Endothelial cell of umbilical vein (primary cell): ENCODE measurements around the gene TMEM135. TPM values are rescaled to one million over a fixed set of nuclear protein-coding genes. Genes with fewer than 3 reads are reported as not detected.

ENCODE experiments used
- BruUV-seq: library from RNA; stranded (reverse); fragments of 400-500 nt; replicated peaks from 2 replicates; lab custom pipeline; 2021; lab: Mats Ljungman, UMichigan
- CTCF ChIA-PET: fragments of 300-600, 350-600 bp; sonication (Branson Sonifier 250); formaldehyde crosslinking; loops from one replicate; lab custom pipeline; 2021; ENCODE audit warnings: antibody characterized with exemption, inconsistent platforms; lab: Charles Lee
- POLR2A ChIA-PET: fragments of 300-600, 350-600 bp; sonication (Branson Sonifier 250); formaldehyde crosslinking; loops from one replicate; lab custom pipeline; 2021; ENCODE audit warnings: antibody characterized with exemption, inconsistent platforms; lab: Charles Lee
- DNase-seq: peaks from one replicate; pipeline ENCODE4 v3.0.0-alpha.2; 2011; ENCODE audit warnings: low read depth, low spot score
- FAIRE-seq: peaks from 2 replicates; lab custom pipeline; 2011; peaks lifted over from hg19 to GRCh38; lab: Jason Lieb, UNC
- H2AFZ ChIP-seq: 2 replicates; pipeline ENCODE4 v1.6.0; 2012; ENCODE audit warnings: low read depth, low read length, control low read depth, inconsistent platforms
- H3K27ac ChIP-seq: 2 replicates; pipeline ENCODE4 v1.5.1; 2011; ENCODE audit warnings: low read depth, mild to moderate bottlenecking, control low read depth, low read length, moderate library complexity; ENCODE audit not compliant: insufficient read depth
- H3K27me3 ChIP-seq, 2 experiments: 2 replicates each; pipeline versions ENCODE4 v1.6.0 to v1.6.1; 2011; ENCODE audit warnings: low read length in 2 of 2, mixed read lengths in 1 of 2; ENCODE audit not compliant: control insufficient read depth in 2 of 2, insufficient read depth in 2 of 2
- H3K36me3 ChIP-seq, 2 experiments: 2 replicates in 1 of 2; 3 replicates in 1 of 2; pipeline ENCODE4 v1.5.1; 2011; ENCODE audit warnings: low read length in 2 of 2, mild to moderate bottlenecking in 1 of 2, moderate library complexity in 1 of 2; ENCODE audit not compliant: control insufficient read depth in 2 of 2, insufficient read depth in 2 of 2; ENCODE audit errors: extremely low read depth in 1 of 2
- H3K4me1 ChIP-seq: 3 replicates; pipeline ENCODE4 v1.5.1; 2011; ENCODE audit warnings: mild to moderate bottlenecking, low read length; ENCODE audit not compliant: control insufficient read depth, insufficient read depth; ENCODE audit errors: extremely low read depth
- H3K4me2 ChIP-seq: 2 replicates; pipeline ENCODE4 v1.6.1; 2011; ENCODE audit warnings: low read length, control low read depth, mixed read lengths; ENCODE audit not compliant: insufficient read depth
- H3K4me3 ChIP-seq, 3 experiments: fragments of 200-600 bp in 1 of 3; sonication (generic), shearing (Covaris generic) in 1 of 3; replicated peaks in 1 of 3; 2 replicates each; pipeline ENCODE4 v1.5.1; 2011 to 2016; ENCODE audit warnings: control low read depth in 3 of 3, low read length in 3 of 3, mild to moderate bottlenecking in 2 of 3, inconsistent platforms in 1 of 3, low read depth in 1 of 3, moderate library complexity in 1 of 3; ENCODE audit not compliant: insufficient read depth in 1 of 3
- H3K79me2 ChIP-seq: 2 replicates; pipeline ENCODE4 v1.6.0; 2012; ENCODE audit warnings: low read length, inconsistent platforms; ENCODE audit not compliant: control insufficient read depth, insufficient read depth
- H3K9ac ChIP-seq: replicated peaks from 2 replicates; pipeline ENCODE3; 2011; ENCODE audit warnings: low read length, control low read depth; ENCODE audit not compliant: insufficient read depth; ENCODE audit errors: extremely low read depth
- H3K9me1 ChIP-seq: replicated peaks from 3 replicates; pipeline ENCODE4 v1.6.0; 2011; ENCODE audit warnings: mild to moderate bottlenecking, low read length; ENCODE audit not compliant: control insufficient read depth, insufficient read depth; ENCODE audit errors: extremely low read depth
- H3K9me3 ChIP-seq: replicated peaks from 2 replicates; pipeline ENCODE4 v1.5.1; 2012; ENCODE audit warnings: low read length, inconsistent platforms; ENCODE audit not compliant: control insufficient read depth, insufficient read depth
- H4K20me1 ChIP-seq: replicated peaks from 2 replicates; pipeline ENCODE3; 2011; ENCODE audit warnings: mild to moderate bottlenecking, low read length; ENCODE audit not compliant: control insufficient read depth, insufficient read depth; ENCODE audit errors: extremely low read depth
- EZH2 ChIP-seq: IDR thresholded peaks from 2 replicates; pipeline ENCODE4 v1.6.1; 2012; ENCODE audit warnings: borderline replicate concordance, low read depth, mild to moderate bottlenecking, moderate library complexity, low read length, inconsistent platforms; ENCODE audit not compliant: severe bottlenecking
- FOS ChIP-seq: IDR thresholded peaks from 2 replicates; pipeline ENCODE4 v1.6.1; 2011; ENCODE audit warnings: mild to moderate bottlenecking, low read length, moderate library complexity, borderline replicate concordance; ENCODE audit not compliant: insufficient read depth
- GATA2 ChIP-seq: IDR thresholded peaks from 2 replicates; pipeline ENCODE4 v1.7.0; 2011; ENCODE audit warnings: low read depth, mild to moderate bottlenecking, moderate library complexity, mixed read lengths, low read length; ENCODE audit not compliant: insufficient read length, insufficient read depth
- JUN ChIP-seq: IDR thresholded peaks from 2 replicates; pipeline ENCODE4 v1.6.1; 2011; ENCODE audit warnings: borderline replicate concordance, low read depth; ENCODE audit not compliant: insufficient read length, insufficient read depth
- MYC ChIP-seq: IDR thresholded peaks from one replicate; pipeline ENCODE4 v1.6.1; 2011; ENCODE audit warnings: mild to moderate bottlenecking, low read depth, low read length
- POLR2A ChIP-seq: IDR thresholded peaks from 2 replicates; pipeline ENCODE4 v1.6.1; 2012; ENCODE audit warnings: low read depth, mild to moderate bottlenecking, control low read depth, low read length
- POLR2AphosphoS5 ChIP-seq: IDR thresholded peaks from 2 replicates; pipeline ENCODE4 v1.6.1; 2012; ENCODE audit warnings: low read depth, mild to moderate bottlenecking, control low read depth, low read length, moderate library complexity; ENCODE audit not compliant: insufficient read depth
- dilution Hi-C: fragments of 300-500 bp; cut with MboI; formaldehyde crosslinking; loops from one replicate; pipeline ENCODE4 v1.15.0; 2019; ENCODE audit warnings: low sequenced_read_pairs; ENCODE audit not compliant: extremely low pct_ligation_motif_present
- intact Hi-C: fragments of 100-400 bp; cut with micrococcal nuclease; formaldehyde crosslinking; loops from one replicate; pipeline ENCODE4 v1.10.0; 2022
- polyA plus RNA-seq, 4 experiments: library from polyadenylated mRNA; depleted of rRNA in 3 of 4; stranded (reverse) in 3 of 4; unstranded in 1 of 4; fragments of >200 nt; gene quantifications; 2 replicates each; pipeline versions ENCODE4 v1.2.1 to v1.2.3, GENCODE V29; 2011 to 2012; ENCODE audit warnings: missing spikeins in 1 of 4
- total RNA-seq: library from RNA; stranded (reverse); gene quantifications from 2 replicates; pipeline ENCODE4 v1.2.3, GENCODE V29; 2021
- TF ChIP-seq, protein P1 (sequence below): IDR thresholded peaks from 2 replicates; pipeline ENCODE4 v1.6.1; 2011; ENCODE audit not compliant: insufficient read depth, insufficient read length
- TF ChIP-seq, protein P2 (sequence below), 2 donors: IDR thresholded peaks; 1 replicate in 1 of 2; 2 replicates in 1 of 2; pipeline ENCODE4 v1.5.1; 2011; ENCODE audit warnings: low read length in 2 of 2, mild to moderate bottlenecking in 2 of 2, moderate library complexity in 2 of 2, control low read depth in 1 of 2, inconsistent platforms in 1 of 2, low read depth in 1 of 2; ENCODE audit not compliant: insufficient read depth in 1 of 2; ENCODE audit errors: extremely low read depth in 1 of 2

TMEM135 gene
- total and polyA plus RNA-seq, 2 donors (not counting 3 experiments of a cell fraction or from before 2014, with no cell fraction given), result 12.3 to 33.2 TPM

DNA sequence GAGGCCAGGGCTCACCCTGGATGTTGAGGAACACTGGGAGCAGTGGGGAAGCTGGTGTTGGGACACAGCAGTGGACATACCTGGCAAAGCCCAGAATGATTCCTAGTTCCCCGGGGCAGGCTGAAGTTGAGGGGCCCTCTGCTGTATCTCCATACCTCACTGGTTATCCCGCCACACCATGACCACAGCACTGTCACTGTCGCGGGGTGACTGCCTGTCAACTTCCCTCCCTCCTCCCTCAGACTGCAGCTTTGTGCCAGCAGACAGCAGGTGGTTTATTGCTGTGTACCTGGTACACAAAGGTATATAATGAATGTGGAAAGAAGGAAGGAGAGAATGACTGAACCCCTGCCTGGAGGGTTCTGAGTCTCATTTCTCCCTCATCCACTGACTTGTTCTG, 318.7 kb downstream of the TMEM135 start:
- dilution Hi-C loops, result no loop called here
- DNase-seq, result no peak
- no peaks in the 10 kb centered on the region for H4K20me1 ChIP-seq
- ChIA-PET POLR2A (no interaction called here), CTCF (interaction anchor here (1.8 to 6.3 kb wide), 2 partner anchors 11 to 64 kb away, joined by 10 to 415 read pairs; no protein-coding TSS in a partner anchor)
- H3K36me3 ChIP-seq, result no peaks in the 10 kb centered on the region
- no peak overlapping the region for H3K4me2 ChIP-seq
- H3K9ac ChIP-seq, result no peak overlapping the region
- intact Hi-C loops, result no loop called here
- no peaks in the 10 kb centered on the region for H3K27me3 ChIP-seq
- no peaks in the 10 kb centered on the region for H3K79me2 ChIP-seq
- TF ChIP-seq, protein P1, sequence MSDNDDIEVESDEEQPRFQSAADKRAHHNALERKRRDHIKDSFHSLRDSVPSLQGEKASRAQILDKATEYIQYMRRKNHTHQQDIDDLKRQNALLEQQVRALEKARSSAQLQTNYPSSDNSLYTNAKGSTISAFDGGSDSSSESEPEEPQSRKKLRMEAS, result no peak
- TF ChIP-seq JUN (no peak), FOS (no peak), EZH2 (no peak), POLR2A (no peak), GATA2 (no peak), POLR2AphosphoS5 (no peak), MYC (no peak)
- TF ChIP-seq, protein P2, sequence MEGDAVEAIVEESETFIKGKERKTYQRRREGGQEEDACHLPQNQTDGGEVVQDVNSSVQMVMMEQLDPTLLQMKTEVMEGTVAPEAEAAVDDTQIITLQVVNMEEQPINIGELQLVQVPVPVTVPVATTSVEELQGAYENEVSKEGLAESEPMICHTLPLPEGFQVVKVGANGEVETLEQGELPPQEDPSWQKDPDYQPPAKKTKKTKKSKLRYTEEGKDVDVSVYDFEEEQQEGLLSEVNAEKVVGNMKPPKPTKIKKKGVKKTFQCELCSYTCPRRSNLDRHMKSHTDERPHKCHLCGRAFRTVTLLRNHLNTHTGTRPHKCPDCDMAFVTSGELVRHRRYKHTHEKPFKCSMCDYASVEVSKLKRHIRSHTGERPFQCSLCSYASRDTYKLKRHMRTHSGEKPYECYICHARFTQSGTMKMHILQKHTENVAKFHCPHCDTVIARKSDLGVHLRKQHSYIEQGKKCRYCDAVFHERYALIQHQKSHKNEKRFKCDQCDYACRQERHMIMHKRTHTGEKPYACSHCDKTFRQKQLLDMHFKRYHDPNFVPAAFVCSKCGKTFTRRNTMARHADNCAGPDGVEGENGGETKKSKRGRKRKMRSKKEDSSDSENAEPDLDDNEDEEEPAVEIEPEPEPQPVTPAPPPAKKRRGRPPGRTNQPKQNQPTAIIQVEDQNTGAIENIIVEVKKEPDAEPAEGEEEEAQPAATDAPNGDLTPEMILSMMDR (IDR thresholded peaks at IDR 0.05; ENCODE audit: extremely low read depth in 1 of 2, insufficient read depth in 1 of 2, low read depth in 1 of 2, low read length in 2 of 2), result no peak
- H3K9me3 ChIP-seq, result no peaks in the 10 kb centered on the region
- H3K4me3 ChIP-seq, result no peak overlapping the region
- no TSS peak for BruUV-seq
- H3K27ac ChIP-seq, result no peak overlapping the region
- FAIRE-seq, result no peak
- H3K9me1 ChIP-seq, result no peaks in the 10 kb centered on the region
- H2AFZ ChIP-seq, result no peak overlapping the region
- H3K4me1 ChIP-seq, result peaks cover 18% of the 10 kb centered on the region
